ENCODE results near the gene RIT2. TPM values are rescaled to one million over a fixed set of nuclear protein-coding genes. Genes with fewer than 3 reads are reported as not detected.

Gene RIT2
- total RNA-seq, 4 donors from 2014 or later = not detected

- H3K27me3 ChIP-seq = no peaks in the 10 kb centered on the region
- WGBS = 91% methylated on average over 3 of the region's 3 CpGs
- no peaks in the 10 kb centered on the region for H3K36me3 ChIP-seq
- no peak overlapping the region for H3K4me3 ChIP-seq
- TF ChIP-seq CTCF (IDR thresholded peaks at IDR 0.05) = no peak
- TF ChIP-seq POLR2A (IDR thresholded peaks at IDR 0.05; ENCODE audit: low read depth) = no peak
- TF ChIP-seq POLR2AphosphoS5 (IDR thresholded peaks at IDR 0.05) = no peak
- no peak for TF ChIP-seq EP300 (IDR thresholded peaks at IDR 0.05)
- no peak for DNase-seq (ENCODE audit: extremely low spot score)
- H3K4me1 ChIP-seq = no peaks in the 10 kb centered on the region
- H3K27ac ChIP-seq (replicated peaks in 1 of 4) = no peak overlapping the region
- intact Hi-C loops (cut with DNase I) = no loop called here
- H3K9me3 ChIP-seq = no peaks in the 10 kb centered on the region
These were observed 206.4 kb downstream of the RIT2 start for GRCh38 chr18:42909095-42909494.

GRCh38 chr18:42906761-42907160, 208.7 kb downstream of the RIT2 start:
- intact Hi-C loops (cut with DNase I) = no loop called here
- 77% methylated on average over 1 of the region's 1 CpG for WGBS

GRCh38 chr18:42901161-42901560, 214.3 kb downstream of the RIT2 start:
- H3K4me1 ChIP-seq = no peaks in the 10 kb centered on the region
- H3K36me3 ChIP-seq = no peaks in the 10 kb centered on the region
- no peak for DNase-seq (ENCODE audit: extremely low spot score)
- H3K9me3 ChIP-seq = no peaks in the 10 kb centered on the region
- no peaks in the 10 kb centered on the region for H3K27me3 ChIP-seq
- intact Hi-C loops (cut with DNase I) = no loop called here
- TF ChIP-seq CTCF (IDR thresholded peaks at IDR 0.05) (no peak), POLR2AphosphoS5 (IDR thresholded peaks at IDR 0.05) (no peak), EP300 (IDR thresholded peaks at IDR 0.05) (no peak), POLR2A (IDR thresholded peaks at IDR 0.05; ENCODE audit: low read depth) (no peak)
- 90% methylated on average over 1 of the region's 1 CpG for WGBS
- H3K27ac ChIP-seq (replicated peaks in 1 of 4) = no peak overlapping the region
- no peak overlapping the region for H3K4me3 ChIP-seq

More at GRCh38 chr18:42906761-42907160, 208.7 kb downstream of the RIT2 start:
- Histone ChIP-seq H3K4me3 (no peak overlapping the region), H3K36me3 (no peaks in the 10 kb centered on the region), H3K27me3 (no peaks in the 10 kb centered on the region), H3K9me3 (no peaks in the 10 kb centered on the region), H3K4me1 (no peaks in the 10 kb centered on the region), H3K27ac (replicated peaks in 1 of 4) (no peak overlapping the region)
- TF ChIP-seq POLR2A (IDR thresholded peaks at IDR 0.05; ENCODE audit: low read depth) = no peak
- DNase-seq (ENCODE audit: extremely low spot score) = no peak

GRCh38 chr18:42893977-42894376, 221.5 kb downstream of the RIT2 start:
- Histone ChIP-seq H3K27me3 (no peaks in the 10 kb centered on the region), H3K36me3 (no peaks in the 10 kb centered on the region), H3K4me3 (no peak overlapping the region), H3K9me3 (no peaks in the 10 kb centered on the region), H3K4me1 (peaks cover 0 to 12% (median 5%) of the 10 kb centered on the region in 4 donors), H3K27ac (replicated peaks in 1 of 4) (no peak overlapping the region)
- TF ChIP-seq POLR2AphosphoS5 (IDR thresholded peaks at IDR 0.05) = no peak
- TF ChIP-seq EP300 (IDR thresholded peaks at IDR 0.05) = no peak
- TF ChIP-seq POLR2A (IDR thresholded peaks at IDR 0.05; ENCODE audit: low read depth) = no peak
- TF ChIP-seq CTCF (IDR thresholded peaks at IDR 0.05) = no peak
- WGBS = 64% methylated on average over 2 of the region's 2 CpGs
- no peak for DNase-seq (ENCODE audit: extremely low spot score)
- intact Hi-C loops (cut with DNase I) = no loop called here

GRCh38 chr18:42892181-42892580, 223.3 kb downstream of the RIT2 start:
- no peak for DNase-seq (ENCODE audit: extremely low spot score)
- Histone ChIP-seq H3K4me1 (peaks cover 0 to 12% (median 5%) of the 10 kb centered on the region in 4 donors), H3K27ac (replicated peaks in 1 of 4) (no peak overlapping the region), H3K9me3 (no peaks in the 10 kb centered on the region), H3K27me3 (no peaks in the 10 kb centered on the region), H3K4me3 (no peak overlapping the region), H3K36me3 (no peaks in the 10 kb centered on the region)
- 68% methylated on average over 1 of the region's 1 CpG for WGBS
- TF ChIP-seq CTCF (IDR thresholded peaks at IDR 0.05) (no peak), POLR2A (IDR thresholded peaks at IDR 0.05; ENCODE audit: low read depth) (no peak), EP300 (IDR thresholded peaks at IDR 0.05) (no peak), POLR2AphosphoS5 (IDR thresholded peaks at IDR 0.05) (no peak)
- intact Hi-C loops (cut with DNase I) = no loop called here

All from esophagus muscularis mucosa (tissue), 4 donors.